AG08395 (cell line): ENCODE data around the gene KCNB1.
A peak's percentile ranks its signal among the peaks of the same experiment; 100 is the strongest.

Experiments
- DNase-seq: peaks from one replicate; pipeline ENCODE4 v3.0.0; 2012; ENCODE audit warnings: mixed read lengths, low spot score

KCNB1 gene

DNA sequence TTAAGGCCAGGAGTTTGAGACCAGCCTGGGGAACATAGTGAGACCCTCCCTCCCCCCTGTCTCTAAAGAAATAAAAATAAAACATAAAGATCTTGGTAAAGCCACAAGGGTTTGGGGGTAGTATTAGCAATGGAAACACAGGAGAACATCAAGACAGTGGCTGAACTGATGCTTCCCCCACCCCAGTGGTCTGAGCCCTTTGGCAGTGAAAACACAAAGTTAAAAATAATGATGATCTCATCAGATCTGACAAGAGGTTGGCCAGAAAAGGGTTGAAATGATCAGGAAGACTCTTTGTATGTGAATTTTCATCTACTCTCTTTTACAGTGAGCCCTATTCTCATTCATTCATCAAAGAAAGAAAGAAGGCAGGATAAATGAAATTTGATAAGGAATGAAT is 93.7 kb downstream of the KCNB1 start:
- no peak for DNase-seq

DNA sequence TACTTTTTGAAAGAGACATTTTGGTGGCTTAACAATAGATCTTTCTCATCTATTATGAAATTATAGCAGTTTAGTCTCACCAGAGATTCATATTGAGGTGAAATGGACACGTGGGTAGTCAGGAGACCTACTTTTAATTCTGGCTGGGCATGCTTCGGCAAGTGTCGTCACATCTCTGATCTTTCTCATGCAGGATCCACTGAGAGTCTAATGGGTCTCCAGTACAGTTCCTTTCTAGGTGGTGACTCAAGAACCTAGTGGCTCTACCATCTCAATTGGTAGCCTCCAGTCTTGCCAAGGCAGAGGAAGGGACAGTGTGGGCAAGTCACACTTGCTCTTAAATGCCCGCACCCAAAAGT is 94.9 kb downstream of the KCNB1 start:
- no peak for DNase-seq

DNA sequence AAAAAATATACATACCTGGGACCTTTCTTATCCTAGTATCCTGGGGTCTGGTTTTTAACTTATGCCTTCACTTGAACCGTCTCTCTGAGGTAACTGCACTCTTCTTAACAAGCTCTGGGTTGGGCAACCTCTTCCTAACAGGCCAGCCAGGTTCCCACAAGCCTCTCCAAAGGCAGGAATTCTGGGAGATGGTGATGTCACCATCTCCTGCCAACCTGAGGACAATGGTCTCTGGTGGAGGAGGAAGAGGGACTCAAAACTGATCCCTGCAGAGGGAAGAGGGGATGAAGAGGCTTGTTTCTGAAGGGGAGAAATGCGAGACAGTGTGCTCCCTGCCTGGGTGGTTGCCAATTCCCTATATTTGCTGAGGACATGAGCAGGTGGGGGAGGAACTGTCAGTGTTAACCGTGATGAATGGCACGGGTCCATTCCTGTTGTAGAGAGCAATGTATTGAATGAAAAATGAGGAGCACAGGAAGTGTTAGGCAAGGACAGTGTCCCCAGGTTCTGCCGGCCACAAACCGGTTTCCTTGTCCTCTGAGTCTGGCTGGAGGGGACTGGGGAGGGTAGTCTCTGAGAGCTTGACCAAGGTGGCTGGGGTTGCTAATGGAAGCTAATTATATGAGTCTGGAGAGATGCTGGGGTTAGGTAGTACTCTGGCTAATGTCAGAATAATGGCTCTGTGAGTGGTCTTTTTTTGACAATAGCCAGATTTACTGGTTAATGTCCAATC is 95.5 kb downstream of the KCNB1 start:
- no peak for DNase-seq

DNA sequence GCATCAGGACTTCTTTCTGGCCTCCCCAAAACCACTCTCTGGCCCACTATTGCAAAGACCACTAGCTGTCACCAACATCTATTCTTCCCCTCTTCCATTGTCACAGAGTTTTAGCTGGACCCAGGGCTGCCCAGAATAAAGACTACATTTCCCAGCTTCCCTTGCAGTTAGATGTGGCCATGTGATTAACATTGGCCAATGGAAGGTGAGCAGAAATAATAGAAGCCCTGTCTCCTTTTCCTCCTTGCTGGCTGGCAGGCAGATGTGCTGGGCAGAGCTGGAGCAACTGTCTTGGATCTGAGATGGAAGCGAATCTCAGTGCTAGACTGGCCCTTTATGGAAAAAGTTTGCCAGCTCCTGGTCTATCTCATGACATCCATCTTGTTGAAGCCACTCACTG is 97.0 kb downstream of the KCNB1 start:
- DNase-seq = peak; percentile 35

DNA sequence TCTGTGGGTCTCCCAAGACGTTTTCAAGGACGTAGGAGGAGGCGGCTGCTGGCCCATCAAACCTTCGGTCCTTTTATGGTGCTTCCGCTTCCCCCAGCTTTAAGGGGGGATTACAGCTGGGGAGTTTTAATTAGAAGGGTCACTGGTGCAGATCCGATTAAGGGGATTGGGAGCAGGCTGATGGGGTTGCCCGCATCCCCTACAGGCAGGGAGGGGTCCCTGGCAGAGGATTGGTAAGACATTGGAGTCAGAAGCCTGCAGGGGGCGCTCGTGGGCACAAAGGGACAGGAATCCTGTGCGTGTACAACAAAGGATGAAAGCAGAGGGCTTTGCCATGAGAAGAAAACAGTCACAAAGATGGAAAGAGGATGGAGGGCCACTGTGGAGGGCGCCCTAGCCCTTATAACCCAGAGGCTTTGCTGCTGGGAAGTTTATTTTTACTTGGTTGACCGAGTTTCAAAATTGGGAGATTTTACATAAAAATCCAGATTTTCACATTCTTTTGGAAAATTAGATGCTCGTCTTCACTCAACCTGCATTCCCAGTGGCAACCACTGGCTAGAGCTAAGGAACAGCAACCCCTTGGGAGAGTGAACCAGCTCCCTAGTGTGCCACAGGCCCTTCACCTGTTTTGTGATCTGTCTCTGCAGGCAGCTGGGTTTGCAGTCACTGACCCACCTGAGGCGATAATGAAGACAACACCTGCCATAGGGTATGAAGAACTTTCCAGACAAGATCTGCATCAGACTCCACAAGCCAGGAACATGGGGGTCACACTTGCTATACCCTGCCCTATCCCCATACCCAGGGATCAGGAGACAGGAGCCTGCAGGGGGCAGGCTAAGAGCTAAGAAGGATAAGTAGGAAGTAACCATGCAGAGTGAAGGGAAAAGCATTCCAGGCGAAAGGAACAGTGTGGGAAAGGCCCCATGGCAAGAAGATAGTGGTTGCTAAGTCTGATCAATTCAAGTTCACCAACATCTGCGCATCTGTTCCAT is 97.7 kb downstream of the KCNB1 start:
- DNase-seq = peak; percentile 44

DNA sequence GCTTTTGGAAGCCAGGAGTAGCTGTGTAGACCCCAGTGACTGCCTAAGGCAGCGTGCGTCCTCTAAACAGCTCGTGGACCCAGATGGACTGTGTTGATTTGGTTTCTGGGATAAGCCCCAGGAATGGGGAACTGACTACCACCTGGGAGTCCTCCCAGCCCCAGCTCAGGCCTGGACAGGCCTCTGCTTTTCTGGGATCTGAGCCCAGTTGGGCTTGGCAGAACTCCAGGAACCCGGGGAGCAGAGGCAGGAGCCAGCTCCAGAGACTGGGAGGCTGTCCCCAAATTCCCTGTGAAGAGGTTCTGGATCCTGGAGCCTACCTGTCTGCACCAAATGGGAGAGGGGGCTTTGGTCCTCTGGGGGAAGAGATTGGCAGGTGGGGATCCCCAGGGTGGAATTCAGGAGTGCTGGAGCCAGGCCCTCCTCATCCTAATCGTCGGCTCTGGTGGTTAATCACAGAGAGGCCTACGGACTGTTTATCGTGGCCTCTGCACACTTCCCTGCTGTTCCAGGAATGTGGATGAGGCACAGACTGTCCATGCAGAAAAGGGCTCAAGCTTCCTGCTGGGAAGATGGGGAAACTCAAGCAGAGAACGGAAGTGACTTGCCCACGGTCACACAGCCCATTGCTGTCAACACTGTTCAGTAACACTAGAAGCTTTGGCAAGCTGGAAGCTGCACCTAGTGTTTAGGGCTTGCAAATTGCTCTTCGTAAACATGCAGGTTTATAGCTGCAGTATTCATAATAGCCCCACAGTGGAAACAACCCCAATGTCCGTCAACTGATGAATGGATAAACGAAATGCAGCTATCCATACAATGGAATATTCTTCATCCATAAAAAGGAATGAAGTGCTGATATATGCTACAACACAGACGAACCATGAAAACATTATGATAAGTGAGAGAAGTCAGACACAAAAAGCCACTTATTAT is 100.6 kb downstream of the KCNB1 start:
- DNase-seq = peak; percentile 56

DNA sequence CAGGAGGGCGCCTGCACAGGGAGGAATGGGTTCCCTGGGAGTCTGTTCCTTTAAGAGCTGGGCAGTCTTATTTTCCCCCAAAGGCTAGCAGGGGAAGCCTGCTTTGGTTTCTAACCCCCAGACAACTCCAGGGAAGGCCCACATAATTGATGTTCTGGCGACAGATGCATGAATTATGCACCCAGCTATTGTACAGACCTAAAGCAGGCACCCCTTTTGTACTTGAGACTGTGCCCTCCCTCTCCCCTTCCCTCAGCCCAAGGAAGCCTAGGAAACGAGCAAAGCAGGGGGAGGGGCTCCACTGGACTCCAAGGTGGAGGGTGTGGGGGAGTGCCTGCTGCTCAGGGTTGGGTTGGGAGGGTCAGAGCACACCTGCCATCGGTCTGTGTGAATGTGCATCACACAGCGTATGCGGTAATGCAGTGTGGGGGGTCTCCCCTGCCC is 102.1 kb downstream of the KCNB1 start:
- DNase-seq = no peak

DNA sequence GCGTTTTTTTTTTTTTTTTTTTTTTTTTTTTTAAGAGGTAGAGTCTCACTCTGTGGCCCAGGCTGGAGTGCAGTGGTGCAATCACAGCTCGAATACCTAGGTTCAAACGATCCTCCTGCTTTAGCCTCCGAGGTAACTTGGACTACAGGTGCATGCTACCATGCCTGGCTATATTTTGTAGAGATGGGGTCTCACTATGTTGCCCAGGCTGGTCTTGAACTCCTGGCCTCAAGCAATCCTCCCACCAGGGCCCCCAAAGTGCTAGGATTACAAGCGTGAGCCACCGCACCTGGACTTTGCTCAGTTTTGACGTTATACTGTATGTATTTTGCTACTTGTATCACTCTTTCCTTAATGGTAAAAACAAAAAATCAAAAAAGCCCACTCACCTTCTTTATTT is 103.1 kb downstream of the KCNB1 start:
- DNase-seq = no peak

DNA sequence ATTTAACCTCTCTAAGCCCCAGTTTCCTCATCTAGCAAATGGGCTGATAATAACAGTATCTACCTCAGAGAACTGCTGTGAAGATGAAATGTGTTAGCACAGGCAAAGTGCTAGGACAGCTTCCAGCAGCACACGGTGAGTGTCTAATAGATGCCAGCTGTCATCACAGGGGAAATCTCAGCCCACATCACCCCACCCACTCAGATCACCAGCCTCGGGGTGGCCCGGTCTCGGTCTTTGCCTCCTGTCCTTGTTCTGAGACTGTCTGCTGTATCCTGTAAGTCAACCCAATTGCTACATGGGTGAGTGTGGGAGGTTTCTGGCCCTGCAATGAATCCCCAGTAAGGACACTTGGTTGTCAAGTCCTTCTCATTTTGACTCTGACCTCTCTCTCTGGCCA is 105.1 kb downstream of the KCNB1 start:
- DNase-seq = no peak

DNA sequence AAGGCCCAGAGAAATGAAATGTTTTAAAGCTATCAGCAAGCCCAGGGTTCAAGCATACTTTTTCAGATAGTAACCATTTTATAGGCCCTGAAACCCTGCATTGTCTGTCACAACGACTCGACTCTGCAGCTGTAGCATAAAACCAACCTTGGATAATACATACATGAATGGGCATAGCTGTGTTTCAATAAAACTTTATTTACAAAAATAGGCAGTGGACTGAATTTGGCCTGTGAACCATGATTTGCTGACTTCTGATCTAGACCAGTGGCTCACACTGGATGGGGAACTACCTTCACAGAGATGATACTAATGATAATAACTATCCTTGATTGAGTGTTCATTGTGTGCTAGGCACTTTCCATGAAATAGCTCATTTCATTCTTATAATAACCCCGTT is 107.3 kb downstream of the KCNB1 start:
- no peak for DNase-seq

DNA sequence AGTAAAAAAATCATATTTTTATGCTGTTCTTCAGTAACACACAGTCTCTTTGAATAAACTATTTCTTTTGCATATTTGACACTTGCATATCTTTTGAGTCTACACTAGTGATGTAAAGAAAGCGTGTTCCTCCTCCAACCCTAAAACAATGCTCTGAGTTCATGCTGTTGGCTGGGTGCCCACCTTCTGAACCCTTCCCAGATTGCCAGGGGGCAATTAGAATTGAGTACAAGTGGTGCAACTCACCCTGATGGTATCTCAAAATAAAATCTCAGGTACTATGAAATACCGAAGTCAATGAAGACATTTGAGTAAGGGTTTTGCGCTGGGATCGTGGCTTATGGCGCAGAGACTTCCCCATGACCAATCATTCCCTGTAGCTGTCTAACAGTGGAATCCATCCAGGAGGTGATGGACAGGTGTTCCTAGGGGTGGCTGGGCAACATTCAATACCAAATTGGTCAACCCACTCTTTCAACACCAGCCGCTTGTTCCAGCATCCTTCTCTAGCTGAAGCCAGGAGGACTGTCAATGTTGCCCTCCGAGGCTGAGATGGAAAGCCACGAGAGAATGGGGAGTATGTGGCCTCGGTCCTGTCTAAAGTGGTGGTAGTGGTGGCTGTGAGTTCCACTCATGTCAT is 110.3 kb downstream of the KCNB1 start:
- no peak for DNase-seq

DNA sequence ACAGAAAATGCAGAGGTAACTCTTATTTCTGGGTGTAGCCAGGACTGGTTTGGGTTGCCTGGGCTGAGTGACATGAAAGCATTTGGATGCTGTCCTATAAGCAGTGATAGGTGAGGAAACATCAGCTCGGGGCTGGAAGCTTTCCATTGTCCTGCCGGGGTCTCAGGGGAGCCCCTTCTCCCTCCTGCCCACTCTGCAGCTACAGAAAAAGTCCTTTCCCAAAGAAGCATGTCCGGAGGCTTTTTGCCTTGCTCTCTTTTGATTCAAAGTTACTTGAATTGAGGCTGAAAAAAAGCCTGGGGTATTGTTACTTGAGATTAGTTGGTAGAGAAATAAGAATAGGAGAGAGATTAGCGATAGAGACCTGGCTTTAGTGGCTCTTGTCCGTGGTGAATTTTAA is 113.9 kb downstream of the KCNB1 start:
- DNase-seq = no peak

DNA sequence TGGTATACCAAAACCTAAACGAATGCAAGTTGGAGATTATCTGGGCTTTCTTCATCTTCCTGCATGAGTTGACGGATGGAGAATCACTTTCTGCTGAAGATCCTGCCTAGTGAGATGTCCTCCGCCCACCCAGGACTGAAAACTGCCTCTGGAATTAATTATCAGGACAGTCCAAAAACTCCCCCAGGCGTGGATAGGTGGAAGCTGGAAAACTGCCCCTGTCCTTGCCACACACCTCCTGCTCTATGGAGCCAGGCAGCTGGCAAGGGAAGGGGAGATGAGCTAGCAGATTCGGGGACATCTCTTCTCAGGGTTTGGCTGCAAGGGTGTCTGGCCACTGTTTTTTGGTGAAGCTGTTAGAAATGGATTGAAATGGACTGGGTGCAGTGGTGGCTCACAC is 115.4 kb downstream of the KCNB1 start:
- no peak for DNase-seq

DNA sequence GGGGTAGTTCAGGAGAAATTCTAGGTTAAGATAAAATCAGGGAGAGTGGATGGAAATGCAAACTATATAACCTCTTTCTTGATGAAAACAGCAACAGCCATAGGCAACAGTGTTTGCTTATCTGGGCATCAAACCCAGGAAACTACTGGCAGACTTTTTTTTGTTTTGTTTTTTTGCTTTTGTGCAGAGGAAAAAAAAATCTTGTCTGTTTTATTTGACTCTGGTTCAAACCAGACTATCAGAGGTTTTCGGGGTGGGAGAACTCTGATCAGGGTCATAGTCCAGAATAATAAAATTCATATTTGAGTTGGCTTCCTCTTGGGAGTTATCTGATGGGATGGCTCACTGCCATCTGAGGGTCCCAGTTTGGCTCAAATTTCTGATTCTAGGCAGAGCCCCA is 115.8 kb downstream of the KCNB1 start:
- DNase-seq = no peak

DNA sequence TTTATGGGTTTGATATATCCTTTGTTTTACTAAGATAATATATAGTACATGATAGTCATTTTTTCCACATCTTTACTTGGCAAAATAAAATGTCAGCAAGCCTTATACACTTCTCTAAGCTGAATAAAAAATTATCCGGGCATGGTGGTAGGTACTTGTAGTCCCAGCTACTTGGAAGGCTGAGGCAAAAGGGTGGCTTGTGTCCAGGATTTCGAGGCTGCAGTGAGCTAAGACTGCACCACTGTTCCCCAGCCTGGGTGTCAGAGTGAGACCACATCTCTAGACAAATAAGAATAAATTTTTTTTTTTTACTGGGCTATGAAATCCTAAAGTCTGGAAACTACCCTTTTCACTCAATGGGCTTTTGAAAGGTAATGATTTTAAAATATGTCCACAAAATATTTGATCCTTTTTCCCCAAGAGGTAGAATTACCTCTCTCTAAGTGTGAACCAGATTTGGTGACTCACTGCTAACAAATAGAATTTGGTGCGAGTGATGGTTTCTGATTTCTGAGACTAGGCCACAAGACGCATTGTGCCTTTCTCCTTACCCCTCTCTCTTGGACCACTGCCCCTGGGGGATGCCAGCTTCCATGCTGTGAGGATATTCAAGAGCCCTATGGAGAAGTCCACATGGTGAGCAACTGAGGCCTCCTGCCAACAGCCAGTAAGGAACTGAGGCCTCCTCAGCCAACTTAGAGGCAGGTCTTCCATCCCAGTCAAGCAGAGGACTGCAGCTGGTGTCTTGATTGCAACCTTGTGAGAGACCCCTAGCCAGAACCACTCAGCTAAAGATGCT is 120.4 kb downstream of the KCNB1 start:
- no peak for DNase-seq

DNA sequence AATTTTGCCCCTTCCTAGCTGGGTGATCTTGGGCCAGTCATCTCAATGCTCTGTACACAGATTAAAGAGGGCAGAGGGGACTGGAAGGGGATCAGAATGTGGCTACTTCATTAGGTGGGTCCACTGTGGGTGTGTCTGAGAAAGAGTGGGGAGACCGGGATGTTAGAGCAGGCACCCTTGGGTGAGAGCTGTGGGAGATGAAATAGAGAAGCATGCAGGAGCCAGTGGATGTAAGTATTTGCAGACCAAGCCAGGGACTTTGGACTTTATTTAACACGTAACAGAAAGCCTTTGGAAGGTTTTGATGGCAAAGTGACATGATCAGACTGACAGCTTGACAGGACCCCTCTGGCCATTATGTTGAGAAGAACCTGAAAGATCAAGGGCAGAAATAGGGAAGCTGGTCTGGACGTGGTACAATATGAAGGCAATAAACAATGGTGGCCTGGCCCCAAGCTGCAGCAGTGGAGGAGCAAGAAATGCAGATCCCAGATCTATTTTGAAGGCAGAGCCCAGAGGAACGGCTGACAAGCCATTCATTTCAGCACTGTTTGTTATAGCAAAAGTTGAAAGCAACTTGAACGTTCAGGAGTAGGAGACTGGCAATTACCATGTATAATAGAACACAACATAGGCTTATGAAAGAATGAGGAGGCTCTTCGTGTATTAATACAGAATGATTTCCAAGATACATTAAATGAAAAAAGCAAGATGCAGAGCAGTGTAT is 122.1 kb downstream of the KCNB1 start:
- no peak for DNase-seq

DNA sequence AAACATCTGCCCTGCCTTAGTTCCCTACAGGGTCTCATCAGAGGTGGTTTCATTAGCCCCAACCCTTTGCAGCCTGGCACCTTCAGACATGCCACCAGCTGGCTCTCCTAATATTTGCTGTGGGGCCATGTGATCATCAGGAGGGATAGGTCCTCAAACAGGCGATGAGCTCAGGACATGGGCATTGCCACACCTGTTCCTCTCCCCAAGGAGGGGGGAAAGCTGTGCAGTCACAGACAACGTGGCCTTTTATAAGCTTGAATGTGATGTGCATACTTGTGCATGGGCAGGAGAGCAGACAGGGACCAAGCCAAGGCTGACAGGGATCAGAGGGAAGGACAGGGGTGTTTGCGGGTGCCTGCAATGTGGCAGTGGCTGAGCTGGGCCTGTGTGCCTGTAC is 125.8 kb downstream of the KCNB1 start:
- no peak for DNase-seq

DNA sequence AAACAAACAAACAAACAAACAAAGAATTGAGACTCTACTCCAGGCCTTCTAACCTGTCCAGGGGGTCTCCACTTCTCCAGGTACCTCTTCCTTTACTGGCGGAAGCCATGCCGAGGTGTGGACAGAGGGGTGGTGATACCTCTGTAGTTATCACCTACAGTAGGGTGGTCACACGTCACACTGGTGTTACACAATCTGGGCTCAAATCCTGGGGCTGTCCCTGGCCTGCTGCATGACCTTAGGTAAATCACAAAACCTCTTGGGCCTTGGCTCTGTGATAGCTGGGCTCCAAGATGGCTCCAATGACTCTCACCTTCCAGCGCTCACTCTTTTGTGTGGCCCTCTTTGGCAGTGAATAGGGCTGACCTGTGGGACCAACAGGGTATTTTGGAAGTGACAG is 127.8 kb downstream of the KCNB1 start:
- no peak for DNase-seq

DNA sequence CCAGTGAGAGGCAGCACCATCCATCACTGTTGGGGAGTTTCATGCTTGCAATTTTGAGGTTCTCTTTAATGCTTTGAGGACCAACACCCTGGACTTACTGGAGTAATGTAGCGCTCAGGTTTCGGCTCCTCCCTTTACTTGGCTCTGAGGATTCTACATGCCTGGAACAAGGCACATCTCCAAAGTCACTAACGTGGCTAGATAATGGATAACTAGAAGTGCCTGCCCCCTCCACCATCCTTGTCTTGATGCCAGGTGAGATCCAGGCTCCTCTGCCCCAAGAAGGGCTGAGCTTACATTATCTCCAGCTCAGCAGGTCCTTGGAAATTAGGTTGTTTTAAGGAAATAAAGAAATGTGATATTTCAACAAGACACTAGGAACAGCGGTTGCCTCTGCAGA is 129.1 kb downstream of the KCNB1 start:
- DNase-seq = no peak

DNA sequence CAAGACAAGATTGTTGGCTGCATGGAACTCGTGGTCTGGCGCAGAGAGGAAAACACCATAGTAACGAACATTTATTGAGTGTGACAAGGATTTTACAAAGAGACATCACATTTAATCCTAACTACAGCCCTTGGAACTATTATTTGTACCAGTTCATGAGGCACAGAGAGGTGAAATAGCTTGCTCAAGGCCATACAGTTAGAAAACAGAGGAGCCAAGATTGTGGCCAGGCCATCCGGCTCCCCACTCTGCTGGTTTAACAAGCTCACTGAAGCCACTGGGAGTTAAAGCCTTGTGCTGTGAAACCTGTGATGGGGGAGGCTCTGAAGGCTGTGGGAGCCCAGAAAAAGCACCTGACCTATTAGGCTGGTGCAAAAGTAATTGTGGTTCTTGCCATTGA is 129.7 kb downstream of the KCNB1 start:
- no peak for DNase-seq
